A549 (cell line): ENCODE data around the gene PDLIM7. TPM values are rescaled to one million over a fixed set of nuclear protein-coding genes. Genes with fewer than 3 reads are reported as not detected.

Experiments used
- ATAC-seq, 2 experiments: fragments of 200-7000 bp in 1 of 2; fragments of >200 bp in 1 of 2; cut with Nextera tagmentation in 1 of 2; cut with Tn5 transposase in 1 of 2; 3 replicates each; pipeline versions ENCODE4 v1.8.0 to v1.9.1; 2018 to 2020; ENCODE audit warnings: mild to moderate bottlenecking in 1 of 2, moderate library complexity in 1 of 2
- CTCF ChIA-PET: fragments of 300-600 bp; sonication (Branson Sonifier 250); formaldehyde crosslinking; extraction: SDS; loops from one replicate; lab custom pipeline; 2021; ENCODE audit warnings: antibody characterized with exemption, inconsistent platforms; lab: Yijun Ruan, JAX
- POLR2A ChIA-PET: fragments of 350-600 bp; formaldehyde crosslinking; extraction: SDS; loops from one replicate; lab custom pipeline; 2021; ENCODE audit warnings: antibody characterized with exemption, inconsistent platforms; lab: Yijun Ruan, JAX
- DNase-seq, 2 experiments: peaks; one replicate each; pipeline versions ENCODE4 v3.0.0 to v3.0.0-alpha.2; 2011 to 2016; ENCODE audit warnings: low read depth in 1 of 2, low spot score in 1 of 2
- FAIRE-seq: peaks from 2 replicates; lab custom pipeline; 2011; peaks lifted over from hg19 to GRCh38; lab: Jason Lieb, UNC
- H3K27ac ChIP-seq, 2 experiments: fragments of >200 bp; sonication (Bioruptor Twin); formaldehyde crosslinking; 3 replicates each; pipeline ENCODE4 v1.5.1; 2016 to 2017
- H3K4me1 ChIP-seq: fragments of >200 bp; sonication (Bioruptor Twin); formaldehyde crosslinking; 3 replicates; pipeline ENCODE4 v1.6.1; 2016
- H3K4me2 ChIP-seq: fragments of >200 bp; sonication (Bioruptor Twin); formaldehyde crosslinking; 3 replicates; pipeline ENCODE4 v1.6.1; 2016
- H3K4me3 ChIP-seq: fragments of >200 bp; sonication (Bioruptor Twin); formaldehyde crosslinking; 3 replicates; pipeline ENCODE4 v1.5.1; 2016
- H3K9me3 ChIP-seq: fragments of >200 bp; sonication (Bioruptor Twin); formaldehyde crosslinking; 3 replicates; pipeline ENCODE4 v1.6.1; 2016
- BCL3 ChIP-seq: fragments of >200 bp; sonication (Bioruptor Twin); formaldehyde crosslinking; IDR thresholded peaks from 3 replicates; pipeline ENCODE4 v1.6.1; 2016
- BHLHE40 ChIP-seq: IDR thresholded peaks from 2 replicates; pipeline ENCODE4 v1.6.1; 2012; ENCODE audit warnings: low read depth, low read length, inconsistent platforms
- CEBPB ChIP-seq, 2 experiments: fragments of >200 bp in 1 of 2; sonication (Bioruptor Twin) in 1 of 2; formaldehyde crosslinking in 1 of 2; IDR thresholded peaks; 2 replicates each; pipeline ENCODE4 v1.6.1; 2012 to 2016
- CTCF ChIP-seq: fragments of >200 bp; sonication (Bioruptor Twin); formaldehyde crosslinking; IDR thresholded peaks from 3 replicates; pipeline ENCODE4 v1.5.1; 2016
- ELK1 ChIP-seq: fragments of 150-350 bp; IDR thresholded peaks from 2 replicates; pipeline ENCODE4 v1.6.1; 2014; ENCODE audit warnings: low read depth, mild to moderate bottlenecking, low read length
- HDAC2 ChIP-seq: fragments of 200-600 bp; sonication (generic); IDR thresholded peaks from 2 replicates; pipeline ENCODE4 v1.6.1; 2016
- HES2 ChIP-seq: fragments of >200 bp; sonication (Bioruptor Twin); formaldehyde crosslinking; IDR thresholded peaks from 2 replicates; pipeline ENCODE4 v1.6.1; 2016
- HMGXB4 ChIP-seq: fragments of 250-450 bp; sonication (Bioruptor Pico); IDR thresholded peaks from 2 replicates; pipeline ENCODE4 v1.5.0; 2021; ENCODE audit warnings: mild to moderate bottlenecking, moderate library complexity, borderline replicate concordance
- HOXA7 ChIP-seq: fragments of 250-450 bp; sonication (Bioruptor Pico); IDR thresholded peaks from 2 replicates; pipeline ENCODE4 v1.5.0; 2020; ENCODE audit warnings: mild to moderate bottlenecking, moderate library complexity
- JUN ChIP-seq, 2 experiments: fragments of >200 bp; sonication (Bioruptor Twin); formaldehyde crosslinking; IDR thresholded peaks; 2 replicates in 1 of 2; 3 replicates in 1 of 2; pipeline ENCODE4 v1.6.1; 2016 to 2017
- JUNB ChIP-seq: fragments of >200 bp; sonication (Bioruptor Twin); formaldehyde crosslinking; IDR thresholded peaks from 2 replicates; pipeline ENCODE4 v1.6.1; 2016
- MAX ChIP-seq: IDR thresholded peaks from 2 replicates; pipeline ENCODE4 v1.6.1; 2012
- MAZ ChIP-seq: fragments of 150-350 bp; IDR thresholded peaks from 2 replicates; pipeline ENCODE4 v1.6.1; 2014; ENCODE audit warnings: antibody characterized with exemption, low read depth, low read length, borderline replicate concordance
- NFE2L2 ChIP-seq: fragments of 150-350 bp; conservative IDR thresholded peaks from 2 replicates; pipeline ENCODE4 v1.6.1; 2014; ENCODE audit warnings: low read length
- NR3C1 ChIP-seq: fragments of >200 bp; sonication (Bioruptor Twin); formaldehyde crosslinking; IDR thresholded peaks from 3 replicates; pipeline ENCODE4 v1.6.1; 2017
- PBX3 ChIP-seq: IDR thresholded peaks from 2 replicates; pipeline ENCODE4 v1.6.1; 2012
- RNF2 ChIP-seq: fragments of 200-600 bp; sonication (generic); IDR thresholded peaks from 2 replicates; pipeline ENCODE4 v1.6.1; 2016; ENCODE audit warnings: low read depth, mild to moderate bottlenecking, antibody characterized with exemption, moderate library complexity, borderline replicate concordance
- USF2 ChIP-seq: fragments of 450-650 bp; IDR thresholded peaks from 2 replicates; pipeline ENCODE4 v1.6.1; 2014; ENCODE audit warnings: antibody characterized with exemption
- WGBS: methylation state at CpG from one replicate; pipeline ENCODE4 v1.1.6; 2017; ENCODE audit errors: missing lambda C conversion rate; 5-methylcytosine and 5-hydroxymethylcytosine counted together
- polyA plus RNA-seq, 4 experiments: library from polyadenylated mRNA; depleted of rRNA in 3 of 4; stranded (reverse); fragments of >200 nt; fragmentation: RNase III in 1 of 4; extraction: RNeasy Plus Mini Kit Qiagen cat#74134 plus additional on column Dnase treatment in 1 of 4; gene quantifications; 2 replicates in 3 of 4; 3 replicates in 1 of 4; pipeline ENCODE4 v1.2.3, GENCODE V29; 2011 to 2017

Gene PDLIM7
- polyA plus RNA-seq, 2 of the 4 experiments (the other 2 are of a cell fraction): 30.7 to 124 TPM

- ChIA-PET POLR2A (interaction anchor here (0.5 to 2.0 kb wide), 9 partner anchors 11 to 435 kb away, joined by 3 to 9 read pairs (median 4); partner anchors contain the start of genes DBN1 and TMED9), CTCF (interaction anchor here (1.0 to 18.1 kb wide), 9 partner anchors 8 to 113 kb away, joined by 3 to 354 read pairs (median 5); partner anchors contain the start of genes DBN1, PFN3 and PRR7)
- WGBS: 10% methylated on average over 9 of the region's 12 CpGs
- ATAC-seq (peak; percentile 58 to 69), FAIRE-seq (no peak), DNase-seq (peak; percentile 86 to 93)
- Histone ChIP-seq H3K27ac (peak overlapping the region; percentile 82 to 95), H3K9me3 (no peaks in the 10 kb centered on the region), H3K4me1 (peaks cover 62% of the 10 kb centered on the region), H3K4me3 (peak overlapping the region; percentile 63), H3K4me2 (peak overlapping the region; percentile 98)
- TF ChIP-seq USF2 (no peak), BCL3 (no peak), BHLHE40 (0 out of 2 replicates have a peak, but pooled peaks have one; percentile 29), HOXA7 (CRISPR knock-in tag) (no peak), JUN (IDR thresholded peaks at IDR 0.05) (peak in 1 of 2 experiments; percentile 3; a peak in 1 of 5 replicates)
Observed at GRCh38 chr5:177496070-177496726, 1.2 kb downstream of the PDLIM7 start.

GRCh38 chr5:177495243-177496060 is 2.0 kb downstream of the PDLIM7 start:
- Histone ChIP-seq H3K4me2 (peak overlapping the region; percentile 98), H3K4me3 (peak overlapping the region; percentile 63), H3K27ac (peak overlapping the region; percentile 82 to 95), H3K9me3 (no peaks in the 10 kb centered on the region), H3K4me1 (peaks cover 64% of the 10 kb centered on the region)
- FAIRE-seq (no peak), ATAC-seq (peak; percentile 6 to 27; a peak in 4 of 6 replicates), DNase-seq (peak in 1 of 2 experiments; percentile 72)
- WGBS: 62% methylated on average over 12 of the region's 14 CpGs
- CTCF ChIA-PET: interaction anchor here (1.1 to 18.1 kb wide), 10 partner anchors 7 to 113 kb away, joined by 3 to 354 read pairs (median 6); partner anchors contain the start of genes DBN1, PDLIM7, PFN3 and PRR7
- no peak for TF ChIP-seq HDAC2
- POLR2A ChIA-PET: interaction anchor here (0.5 to 1.5 kb wide), 5 partner anchors 17 to 191 kb away, joined by 3 to 4 read pairs (median 3); no protein-coding TSS in a partner anchor

- no peak for FAIRE-seq
- POLR2A ChIA-PET: interaction anchor here (1.0 to 1.5 kb wide), 4 partner anchors 17 to 90 kb away, joined by 3 to 4 read pairs (median 4); no protein-coding TSS in a partner anchor
- peak overlapping the region; percentile 82 to 95 for H3K27ac ChIP-seq
- CTCF ChIA-PET: interaction anchor here (1.4 to 18.1 kb wide), 7 partner anchors 8 to 113 kb away, joined by 5 to 354 read pairs (median 100); partner anchors contain the start of genes DBN1, PDLIM7, PFN3 and PRR7
- 26% methylated on average over 8 of the region's 11 CpGs for WGBS
- no peaks in the 10 kb centered on the region for H3K9me3 ChIP-seq
- H3K4me1 ChIP-seq: peaks cover 63% of the 10 kb centered on the region
- H3K4me3 ChIP-seq: peak overlapping the region; percentile 63; the same call in 1 of the 3 replicates
- peak; percentile 25 to 32 for ATAC-seq
- peak overlapping the region; percentile 98 for H3K4me2 ChIP-seq
- peak; percentile 70 to 82 for DNase-seq
- TF ChIP-seq PBX3 (no peak), MAZ (no peak), ELK1 (no peak), CEBPB (IDR thresholded peaks at IDR 0.05) (peak in 1 of 2 experiments; percentile 22; a peak in 1 of 4 replicates), JUNB (peak; percentile 51), CTCF (peak; percentile 34), HMGXB4 (CRISPR knock-in tag) (no peak), NFE2L2 (no peak), RNF2 (no peak), HES2 (no peak), MAX (peak; percentile 47), NR3C1 (no peak)
Observed at GRCh38 chr5:177494346-177495195, 2.8 kb downstream of the PDLIM7 start.
